GM19395 (cell line): ENCODE measurements around the gene OR51T1.

Source experiments
- ATAC-seq: cut with Tn5 transposase; IDR thresholded peaks from one replicate; pipeline ENCODE4 v1.9.1; 2021; ENCODE audit warnings: mild to moderate bottlenecking, moderate library complexity; ENCODE audit not compliant: unreplicated experiment

OR51T1 gene

GRCh38 chr11:4924239-4924638, 42.5 kb downstream of the OR51T1 start, which contains the start of gene OR51G1:
OR51G1 (minus strand) TSS chr11:4924339; CDS start chr11:4924339, 0 bp downstream.
- ATAC-seq = no peak

GRCh38 chr11:4926608-4927007, 44.9 kb downstream of the OR51T1 start:
- ATAC-seq = no peak
